Activated CD8-positive, alpha-beta memory T cell treated with anti-CD3 and anti-CD28 coated beads, Interleukin-2, amount 50 U/mL, for 24 hours (primary cell): ENCODE measurements around the gene CHSY1.

Source experiments
- DNase-seq: peaks from one replicate; pipeline ENCODE4 v3.0.0-alpha.2; 2020; ENCODE audit errors: extremely low read depth

Gene CHSY1

DNA sequence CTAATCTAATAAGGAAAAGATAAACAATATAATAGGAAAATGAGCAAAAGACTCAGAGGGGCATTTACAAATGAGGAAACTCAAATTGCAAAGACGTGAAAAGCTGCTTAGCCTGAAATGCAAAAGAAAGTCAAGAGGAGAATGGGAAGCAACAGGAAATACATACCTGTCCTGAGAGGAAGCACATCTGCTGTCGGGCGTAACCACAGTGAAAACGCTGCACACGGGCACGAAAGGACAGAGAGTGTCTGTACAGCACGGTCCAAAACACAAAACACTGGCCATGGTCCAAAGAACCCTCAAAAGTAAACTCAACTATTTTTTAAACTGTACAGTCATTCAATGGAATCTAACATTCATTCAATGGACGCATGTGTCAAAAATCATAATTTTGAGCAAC, 100.6 kb downstream of the CHSY1 start:
- DNase-seq, result no peak

DNA sequence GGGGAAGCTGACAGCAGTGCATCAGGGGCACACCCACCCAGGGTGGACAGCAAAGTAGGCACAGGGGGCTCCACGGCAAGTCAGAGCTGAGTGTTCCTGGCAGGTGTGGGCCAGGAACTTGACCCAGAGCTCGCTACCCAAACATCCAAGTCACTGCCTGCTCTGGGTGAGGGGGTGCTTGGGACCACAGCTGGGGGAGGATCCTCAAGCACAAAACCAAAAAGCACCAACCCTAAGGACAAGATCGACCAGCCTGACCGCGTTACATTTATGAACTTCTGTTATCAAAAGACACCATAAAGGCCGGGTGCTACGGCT, 101.2 kb downstream of the CHSY1 start:
- DNase-seq, result no peak

DNA sequence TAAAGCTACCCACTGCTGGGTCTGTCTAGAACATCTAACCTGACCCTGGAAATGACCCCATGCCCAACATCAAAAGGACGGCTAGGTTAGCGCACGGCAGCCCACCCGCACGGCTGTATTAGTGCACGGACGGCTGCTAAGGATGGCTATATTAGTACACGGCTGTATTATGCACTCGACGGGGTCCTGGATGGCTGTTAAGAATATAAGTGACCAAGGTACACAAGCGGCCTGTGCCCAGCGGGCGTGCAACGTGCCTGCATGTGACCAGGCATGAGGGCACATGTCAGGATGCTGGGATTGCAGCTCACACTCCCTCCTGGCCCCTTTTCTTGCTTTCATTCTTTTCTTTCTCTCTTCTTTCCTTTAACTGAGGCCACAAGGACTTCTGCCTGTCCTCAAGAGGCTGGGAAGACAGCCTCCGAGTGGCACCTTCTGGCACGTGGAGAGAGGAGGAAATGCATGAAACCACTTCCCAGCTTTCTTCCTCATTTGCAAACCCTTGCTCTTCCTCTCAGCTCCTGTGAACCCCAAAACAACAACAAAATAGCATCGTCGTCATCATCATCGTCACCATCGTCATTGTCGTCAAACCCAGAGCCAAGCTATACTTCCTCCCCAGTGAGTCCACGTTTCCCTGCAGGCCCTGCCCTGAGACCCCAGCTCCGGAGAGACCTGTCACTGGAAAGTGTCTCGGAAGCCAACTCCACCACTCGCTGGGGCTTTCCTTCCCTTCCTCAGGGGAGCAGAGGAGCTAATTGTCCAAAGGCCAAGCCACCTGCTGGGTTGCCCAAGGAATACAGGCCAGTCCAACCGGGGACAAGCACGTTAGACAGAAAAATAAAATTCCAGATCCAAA, 101.8 kb downstream of the CHSY1 start:
- no peak for DNase-seq

DNA sequence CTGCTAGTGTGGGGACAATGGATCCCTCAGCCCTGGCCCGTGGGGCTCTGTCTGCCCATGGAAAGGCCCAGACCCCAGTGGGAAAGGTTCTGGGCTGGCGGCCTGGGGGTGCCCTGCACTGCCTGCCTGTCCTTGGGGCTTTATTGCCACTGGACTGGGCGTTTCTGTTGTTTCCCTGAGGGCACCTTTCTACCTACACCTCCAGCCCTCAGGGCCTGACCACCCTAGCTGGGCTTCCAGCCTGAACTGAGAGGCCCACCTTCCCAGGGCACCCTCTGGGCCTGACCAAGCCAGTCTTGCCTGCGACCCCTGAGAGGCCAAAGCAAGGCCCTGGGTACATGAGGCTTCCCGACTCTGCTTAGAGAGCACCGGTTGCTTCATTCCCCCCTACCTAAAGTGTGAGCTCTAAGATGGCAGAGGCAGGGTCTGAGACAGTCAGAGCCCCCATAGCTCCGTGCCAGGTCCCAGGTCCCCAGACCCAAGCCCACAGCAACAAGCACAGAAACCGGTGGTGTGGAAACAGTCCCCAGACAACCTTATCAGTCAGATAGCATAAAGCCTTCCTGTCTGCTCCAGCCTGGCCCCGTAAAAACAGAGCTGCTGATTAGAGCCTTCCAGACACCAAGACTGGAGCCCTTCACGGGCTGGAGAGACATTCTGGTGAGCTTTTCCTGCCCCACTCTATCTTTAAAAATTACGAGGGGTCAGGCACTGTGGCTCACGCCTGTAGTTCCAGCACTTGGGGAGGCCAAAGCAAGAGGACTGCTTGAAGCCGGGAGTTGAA, 102.8 kb downstream of the CHSY1 start:
- no peak for DNase-seq

DNA sequence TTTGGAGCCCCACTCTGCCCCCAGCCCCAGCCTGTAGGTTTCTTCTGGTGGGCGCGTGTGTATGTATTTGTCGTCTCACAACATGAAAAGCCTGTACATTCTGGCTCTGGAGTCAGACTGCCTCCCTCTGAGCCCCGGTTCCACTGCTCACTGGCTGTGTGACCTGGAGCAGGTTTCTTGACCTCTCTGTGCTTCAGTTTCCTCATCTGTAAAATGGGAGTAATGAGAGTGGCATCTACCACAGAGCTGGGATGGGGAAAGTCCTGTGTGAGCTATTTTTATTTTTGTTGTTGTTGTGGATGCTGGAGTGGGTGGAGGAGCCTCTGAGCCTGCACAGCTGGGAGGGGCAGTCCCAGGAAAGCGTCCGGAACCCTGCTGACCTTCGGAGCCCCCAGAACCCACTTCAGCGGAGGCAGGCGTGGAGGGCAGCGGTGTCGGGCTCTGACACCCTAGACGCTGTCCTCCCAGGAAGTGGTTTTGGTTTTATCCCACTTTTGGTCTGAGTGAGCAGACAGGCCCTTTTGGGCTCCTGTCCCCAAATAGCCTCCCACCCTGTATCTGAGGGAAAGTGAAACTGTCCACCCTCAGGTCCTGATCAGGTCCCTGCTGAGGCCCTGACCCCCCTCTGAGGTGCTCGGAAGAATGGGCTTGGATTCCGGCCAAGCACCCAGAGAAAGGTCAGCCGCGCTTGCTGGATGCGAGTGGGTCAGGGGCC, 103.5 kb downstream of the CHSY1 start:
- no peak for DNase-seq

DNA sequence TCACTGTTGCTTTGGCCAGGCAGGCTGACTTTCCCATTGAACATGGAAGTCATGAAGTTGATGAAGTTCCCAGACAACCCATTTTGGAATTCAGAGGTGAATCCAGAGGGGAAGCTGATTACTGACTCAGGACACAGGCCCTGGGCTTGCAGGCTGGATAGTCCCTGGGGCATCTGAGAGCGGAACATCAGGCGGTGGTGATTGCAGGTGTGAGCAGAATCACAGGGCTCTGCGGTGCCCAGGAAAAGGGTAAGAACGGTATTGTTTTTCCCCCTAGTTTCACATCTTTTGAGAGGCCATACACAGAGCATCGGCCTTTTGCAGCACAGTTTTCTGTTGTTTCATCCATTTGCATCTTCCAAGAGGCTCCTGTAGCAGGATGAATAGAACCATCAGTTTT, 104.7 kb downstream of the CHSY1 start:
- DNase-seq, result no peak

DNA sequence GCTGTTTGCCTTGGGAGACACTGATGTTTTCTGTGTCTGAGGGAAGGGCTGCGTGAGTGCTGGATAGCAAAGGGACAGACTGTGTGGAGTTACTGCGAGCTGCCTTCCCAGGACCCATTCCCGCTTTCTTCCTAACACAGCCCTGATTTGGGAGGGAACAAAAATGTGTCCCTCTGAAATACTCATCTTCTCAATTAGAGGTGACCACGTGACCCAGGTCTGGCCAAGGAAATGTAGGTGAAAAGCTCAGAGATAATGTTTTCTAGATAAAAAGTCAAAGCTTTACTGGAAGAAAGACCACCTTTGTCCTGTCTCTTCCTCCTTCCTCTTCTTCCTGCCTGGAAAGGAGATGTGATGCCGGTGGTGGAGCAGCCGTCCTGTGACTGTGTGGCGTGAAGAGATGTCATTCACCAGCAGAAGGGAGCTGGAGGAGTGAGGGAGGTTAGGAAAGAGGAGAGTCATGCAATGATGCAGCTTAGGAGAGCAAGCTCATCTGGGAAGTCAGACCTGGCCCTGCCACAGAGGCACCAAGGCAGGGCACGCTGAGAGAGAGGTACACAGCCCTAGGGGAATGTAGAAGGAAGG, 105.6 kb downstream of the CHSY1 start:
- DNase-seq, result no peak

DNA sequence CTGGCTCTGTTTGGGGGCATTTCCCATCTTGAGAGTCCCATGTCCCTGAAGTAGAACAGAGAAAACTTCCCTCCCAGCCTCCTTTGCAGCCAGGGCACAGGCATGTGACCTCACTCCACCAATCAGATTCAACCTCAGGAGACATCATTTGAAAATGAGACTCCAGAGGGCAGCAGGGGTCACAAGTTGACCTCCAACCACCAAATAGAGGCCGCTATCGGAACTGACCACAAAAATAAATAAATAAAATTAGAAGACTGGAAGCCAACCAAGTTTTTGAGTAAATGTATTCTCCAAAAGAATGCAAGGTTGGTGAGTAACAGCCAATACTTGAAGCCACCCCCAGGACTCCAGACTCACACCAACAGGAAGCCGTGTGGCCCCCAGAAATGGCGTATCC, 106.5 kb downstream of the CHSY1 start:
- DNase-seq, result no peak

DNA sequence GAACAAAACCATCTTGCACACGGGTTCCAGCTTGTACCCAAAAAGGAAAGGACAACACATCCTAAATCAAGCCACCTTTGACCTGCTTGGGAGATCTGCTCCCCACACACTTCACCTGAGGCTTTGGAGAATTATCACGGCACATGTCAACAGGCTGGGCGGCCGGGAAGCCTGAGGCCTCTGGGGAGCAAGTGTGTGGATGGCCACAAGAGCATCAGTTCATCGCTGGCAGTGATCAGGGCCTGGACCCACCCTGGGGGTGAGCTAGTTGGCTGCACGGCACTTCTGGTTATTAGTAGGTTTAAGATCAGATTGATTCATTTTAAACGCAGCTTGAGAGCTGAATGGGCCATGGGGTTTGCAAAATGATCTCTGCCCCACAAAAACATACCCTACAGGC, 108.5 kb downstream of the CHSY1 start:
- no peak for DNase-seq

DNA sequence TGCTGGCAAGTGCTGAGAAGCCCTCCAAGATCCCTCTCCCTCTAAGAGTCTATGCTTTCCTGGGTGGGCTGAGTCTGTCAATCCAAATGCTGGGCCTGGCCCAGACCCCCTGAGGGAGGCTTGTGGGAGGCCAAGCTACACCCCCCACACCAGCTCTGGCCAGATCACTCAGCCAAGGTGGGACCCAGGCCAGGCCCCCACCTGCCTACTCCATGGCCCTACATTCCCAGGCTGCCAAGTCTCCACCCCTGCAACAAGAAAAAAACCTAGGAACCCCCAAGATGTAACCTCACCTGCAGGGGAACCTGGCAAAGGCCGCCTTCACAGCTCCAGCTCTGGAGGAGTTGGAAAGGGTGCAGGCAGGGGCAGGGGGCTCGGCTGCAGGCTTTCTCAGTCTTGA, 109.1 kb downstream of the CHSY1 start:
- no peak for DNase-seq

DNA sequence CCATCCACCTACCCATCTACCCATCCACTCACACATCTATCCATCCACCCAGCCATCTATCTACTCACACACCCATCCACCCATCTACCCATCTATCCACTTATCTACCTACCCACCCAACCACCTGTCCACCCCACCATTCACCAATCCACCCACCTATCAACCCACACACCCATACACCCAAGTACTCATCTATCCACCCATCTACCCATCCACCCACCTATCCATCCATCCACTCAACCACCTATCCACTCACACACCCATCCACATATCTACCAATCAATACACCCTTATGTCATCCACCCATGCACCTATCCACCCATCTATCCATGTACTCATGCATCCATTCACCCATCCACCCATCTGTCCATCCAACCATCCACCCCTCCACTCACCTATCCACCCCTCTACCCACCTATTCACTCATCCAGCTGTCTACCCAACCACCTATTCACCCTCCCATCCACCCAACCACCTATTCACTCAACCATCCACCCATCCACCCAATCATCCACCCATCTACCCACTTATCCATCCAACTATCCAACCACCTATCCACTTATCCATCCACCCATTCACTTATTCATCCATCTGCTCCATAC, 109.8 kb downstream of the CHSY1 start:
- no peak for DNase-seq

DNA sequence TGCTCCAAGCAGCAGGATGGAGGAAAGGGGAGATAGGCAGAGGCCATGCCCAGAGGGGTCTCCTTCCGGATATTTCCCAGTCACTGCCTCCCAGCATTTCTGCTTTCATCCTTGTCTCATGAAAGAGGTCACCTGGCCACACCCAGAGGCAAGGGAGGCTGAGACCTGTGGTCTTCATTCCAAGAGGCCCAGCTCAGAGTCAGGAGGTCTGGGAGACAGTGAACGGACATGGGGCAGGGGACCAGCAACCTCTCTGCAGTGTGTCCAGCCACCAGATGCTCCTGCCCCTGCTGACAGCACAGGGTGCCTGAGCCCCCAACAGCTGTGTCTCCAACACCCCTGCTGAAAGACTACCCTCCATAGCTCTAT, 111.2 kb downstream of the CHSY1 start:
- no peak for DNase-seq

DNA sequence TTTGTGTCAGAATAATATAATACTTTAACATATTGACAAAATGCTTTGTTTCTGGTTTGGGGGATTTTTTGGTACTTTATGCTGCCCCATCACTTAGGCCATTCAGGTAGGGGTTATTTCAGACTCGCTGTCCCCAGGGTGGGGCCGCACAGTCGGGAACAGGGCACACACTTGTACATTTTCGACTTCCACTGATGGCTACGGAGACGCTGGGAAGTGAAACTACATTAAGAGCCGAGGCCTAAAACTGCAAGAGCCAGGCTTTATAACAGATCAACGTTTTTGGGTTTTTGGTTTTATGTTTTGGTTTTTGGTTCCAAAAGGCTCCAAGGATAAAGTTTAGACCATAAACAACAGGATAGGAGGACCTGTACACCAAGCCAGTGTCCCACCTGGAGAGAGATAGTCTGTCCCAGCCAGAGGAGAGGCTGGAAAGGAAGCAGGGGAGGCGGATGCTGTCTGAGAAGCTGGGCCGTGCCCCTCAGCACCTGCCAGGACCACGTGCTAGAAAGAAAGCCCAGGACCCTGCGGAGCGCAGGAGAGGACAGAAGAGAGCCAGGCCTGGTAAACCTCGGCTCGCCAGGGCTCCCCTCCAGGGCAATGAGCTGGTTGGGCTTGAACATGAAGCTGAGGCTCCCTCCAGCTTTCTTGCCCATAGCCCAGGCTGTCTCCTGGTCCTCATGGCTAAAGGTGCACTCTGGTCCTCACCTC, 111.7 kb downstream of the CHSY1 start:
- no peak for DNase-seq

DNA sequence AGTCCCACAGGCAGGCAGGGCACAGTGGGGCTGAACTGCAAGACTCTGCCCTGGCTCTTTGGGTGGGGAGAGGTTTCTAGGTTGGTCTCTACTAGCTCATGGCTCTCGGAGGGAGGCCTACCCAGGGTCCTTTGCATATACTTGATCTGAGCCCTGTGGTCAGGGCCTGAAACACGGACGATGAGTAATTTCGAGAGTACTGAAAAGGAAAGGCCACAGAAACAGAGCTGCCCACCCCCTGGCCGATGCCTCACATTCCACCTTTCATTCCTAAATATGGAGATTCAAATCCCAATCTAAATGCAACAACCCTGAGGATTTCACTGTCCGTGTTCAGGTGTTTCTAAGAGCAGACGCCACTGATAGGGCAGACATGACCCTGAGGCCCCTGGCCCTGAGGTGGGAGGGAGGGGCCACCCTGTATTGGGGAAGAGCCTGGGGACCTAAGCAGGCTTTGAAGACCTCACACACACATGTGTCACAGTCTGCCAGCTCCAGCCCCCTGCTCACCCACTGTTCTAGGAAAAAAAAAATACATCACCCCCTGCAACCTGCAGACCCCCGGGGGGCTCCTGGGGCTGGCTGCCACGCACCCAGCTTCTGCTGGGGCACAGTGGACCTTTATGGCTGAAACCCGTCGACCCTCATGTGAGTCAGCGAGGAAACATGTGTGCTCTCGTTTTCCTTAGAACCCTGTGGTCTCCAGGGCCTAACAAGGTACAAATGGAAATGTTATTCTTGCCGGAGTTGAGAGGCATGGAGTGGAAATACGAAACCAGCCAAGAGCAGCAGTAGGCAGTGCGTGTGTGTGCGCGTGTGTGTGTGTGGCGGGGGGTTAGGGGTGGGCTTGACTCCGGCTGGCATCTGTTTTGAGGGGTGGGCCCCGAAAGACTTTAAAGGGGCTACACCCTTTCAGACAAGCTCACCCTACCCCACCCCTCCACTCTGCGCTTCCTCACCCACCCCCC, 112.7 kb downstream of the CHSY1 start:
- DNase-seq, result no peak

DNA sequence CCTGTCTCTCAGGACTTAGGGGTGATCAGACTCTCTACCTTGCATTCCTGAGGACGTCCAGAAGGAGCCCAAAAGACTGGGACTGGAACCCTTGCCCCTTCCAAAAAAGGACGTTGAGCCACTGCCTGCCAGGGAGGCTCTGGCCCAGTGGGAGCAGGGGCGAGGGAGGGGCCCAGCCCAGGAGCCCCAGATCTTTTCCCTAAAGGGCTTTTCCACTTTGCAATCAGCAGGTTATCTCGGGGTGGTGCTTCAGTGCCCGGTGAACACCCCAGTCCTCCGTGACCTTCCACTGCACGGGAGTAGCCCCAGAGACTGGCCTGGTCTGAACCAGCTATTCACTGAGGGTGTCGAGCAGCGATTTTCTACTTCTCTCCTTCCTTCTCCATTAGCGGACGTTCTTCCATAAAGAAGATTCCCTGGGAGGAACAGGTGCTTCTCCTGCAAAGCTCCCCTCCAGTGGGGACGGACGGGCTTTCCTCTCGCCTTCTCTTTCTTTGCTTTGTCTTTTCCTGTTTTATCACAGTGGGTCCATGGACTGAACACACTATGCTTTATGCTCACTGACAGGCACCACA, 113.7 kb downstream of the CHSY1 start:
- DNase-seq, result no peak

DNA sequence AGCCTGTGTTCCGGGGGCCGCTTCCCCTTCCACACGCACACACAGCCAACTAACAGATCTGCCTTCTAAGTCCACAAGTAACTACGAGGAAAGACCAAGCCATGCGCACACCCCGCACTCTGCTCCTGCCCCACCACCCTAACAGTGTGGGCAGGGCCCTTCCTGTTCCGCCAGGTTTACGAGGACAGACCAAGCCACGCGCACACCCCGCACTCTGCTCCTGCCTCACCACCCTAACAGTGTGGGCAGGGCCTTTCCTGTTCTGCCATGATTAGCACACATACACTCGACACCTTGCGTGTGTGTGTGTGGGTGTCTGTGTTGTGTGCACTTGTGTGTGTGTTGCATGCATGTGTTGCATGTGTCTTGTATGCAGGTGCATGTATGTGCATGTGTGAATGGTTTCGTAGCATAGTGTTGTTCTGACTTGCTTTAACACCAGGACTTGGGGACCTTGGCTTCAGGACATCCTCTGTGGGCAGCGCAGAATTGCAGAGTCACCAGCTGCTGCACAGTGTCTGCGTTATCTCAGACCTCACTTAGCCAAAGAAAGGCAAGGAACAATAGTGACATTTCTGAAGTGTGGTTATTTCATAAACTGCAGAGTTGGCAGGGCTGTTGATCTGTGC, 114.4 kb downstream of the CHSY1 start:
- no peak for DNase-seq

DNA sequence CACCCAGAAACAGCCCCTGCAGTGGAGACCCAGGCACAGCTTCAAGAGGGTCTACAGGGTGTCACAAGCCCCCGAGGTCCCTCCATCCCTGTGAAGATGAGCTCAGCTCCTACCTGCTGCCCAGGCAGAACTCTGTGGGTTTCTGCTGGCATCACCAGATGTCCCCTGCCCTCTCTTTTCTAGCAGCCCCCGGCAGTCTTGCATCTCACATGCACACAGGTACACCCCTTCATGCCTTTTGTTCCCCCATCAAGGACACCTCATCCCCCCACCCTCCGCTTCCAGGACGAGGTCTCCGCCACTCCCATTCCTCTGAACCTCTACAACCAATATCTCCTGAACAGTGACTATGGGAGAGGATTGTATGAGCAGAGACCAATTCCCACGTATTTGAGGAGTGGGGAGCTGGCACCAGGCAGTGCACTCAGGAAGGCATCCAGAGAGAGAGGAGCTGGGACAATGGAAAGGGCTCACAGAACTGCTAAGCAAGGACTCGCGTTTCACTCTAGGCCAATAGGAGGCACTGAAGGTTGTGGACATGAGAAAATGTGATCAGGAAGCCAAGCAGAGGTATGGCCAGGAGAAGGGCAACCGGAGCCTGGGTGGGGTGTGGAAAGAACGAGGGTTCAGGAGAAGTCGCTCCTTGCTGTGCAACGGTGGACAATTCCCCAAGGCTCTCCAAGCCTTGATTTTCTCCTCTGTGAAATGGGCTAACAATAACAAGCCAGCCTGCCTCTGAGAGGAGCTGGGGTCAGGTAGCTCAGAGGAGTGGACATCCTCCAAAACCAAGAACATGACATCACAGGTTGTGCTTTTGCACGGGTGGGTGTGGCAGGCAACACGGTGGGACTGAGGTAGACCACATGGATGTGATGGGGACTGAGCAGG, 115.2 kb downstream of the CHSY1 start:
- DNase-seq, result no peak

DNA sequence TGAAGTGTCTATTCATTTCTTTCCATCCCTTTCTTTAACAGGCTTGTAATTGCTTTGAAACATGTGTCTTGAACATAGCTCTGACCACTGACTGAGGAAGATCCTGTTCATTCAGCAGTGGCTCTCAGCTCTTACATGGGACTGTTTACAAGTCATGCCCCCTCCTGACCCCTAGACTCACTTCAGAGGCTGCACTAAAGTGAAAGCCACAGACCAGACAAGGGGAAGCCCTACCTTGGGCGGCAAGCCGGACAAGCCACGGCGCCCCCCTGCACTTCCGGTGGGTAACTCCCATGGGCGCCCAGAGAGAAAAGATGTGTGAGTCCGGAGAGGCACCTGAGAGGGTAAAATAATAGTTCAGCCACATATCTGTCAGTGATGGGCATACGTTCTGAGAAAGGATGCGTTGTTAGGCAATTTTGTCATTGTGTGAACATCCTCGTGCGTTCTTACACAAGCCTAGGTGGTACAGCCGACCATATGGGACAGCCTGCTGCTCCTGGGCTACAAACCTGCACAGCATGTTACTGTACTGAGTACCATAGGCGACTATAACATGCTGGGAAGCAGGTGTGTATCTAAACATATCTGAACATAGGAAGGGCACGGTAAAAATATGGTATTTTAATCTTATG, 116.2 kb downstream of the CHSY1 start:
- no peak for DNase-seq
